Caco-2 (cell line): ENCODE measurements around the gene COX20. TPM values are rescaled to one million over a fixed set of nuclear protein-coding genes. Genes with fewer than 3 reads are reported as not detected.

ENCODE experiments used
- BruUV-seq: library from RNA; stranded (reverse); fragments of 400-500 nt; replicated peaks from 2 replicates; lab custom pipeline; 2021; lab: Mats Ljungman, UMichigan
- CTCF ChIA-PET: fragments of 300-600 bp; sonication (Branson Sonifier 250); formaldehyde crosslinking; loops from one replicate; lab custom pipeline; 2022; ENCODE audit warnings: antibody characterized with exemption; lab: Charles Lee
- POLR2A ChIA-PET: fragments of 300-600 bp; sonication (Branson Sonifier 250); formaldehyde crosslinking; loops from one replicate; lab custom pipeline; 2022; ENCODE audit warnings: antibody characterized with exemption; lab: Charles Lee
- DNase-seq, 2 experiments: peaks; one replicate each; pipeline versions ENCODE4 v3.0.0 to v3.0.0-alpha.2; 2020 to 2022
- H3K27me3 ChIP-seq: replicated peaks from 2 replicates; pipeline ENCODE4 v1.6.0; 2011; ENCODE audit warnings: low read length; ENCODE audit not compliant: control insufficient read depth, insufficient read depth
- H3K36me3 ChIP-seq: 2 replicates; pipeline ENCODE4 v1.5.1; 2011; ENCODE audit warnings: low read length; ENCODE audit not compliant: control insufficient read depth, insufficient read depth
- H3K4me1 ChIP-seq: fragments of 250-450 bp; sonication (Bioruptor Pico); 2 replicates; pipeline ENCODE4 v1.5.1; 2020; ENCODE audit warnings: mild to moderate bottlenecking
- H3K4me3 ChIP-seq: 2 replicates; pipeline ENCODE4 v1.5.1; 2011; ENCODE audit warnings: low read depth, mild to moderate bottlenecking, control low read depth, low read length
- H3K9me3 ChIP-seq: fragments of 250-450 bp; sonication (Bioruptor Pico); 2 replicates; pipeline ENCODE4 v1.5.1; 2020; ENCODE audit warnings: mild to moderate bottlenecking, moderate library complexity
- H3K27ac Mint-ChIP-seq: one replicate; pipeline ENCODE4 v1.8.0; 2022; ENCODE audit warnings: mixed read lengths; ENCODE audit not compliant: unreplicated experiment
- H3K27me3 Mint-ChIP-seq: one replicate; pipeline ENCODE4 v1.8.0; 2022; ENCODE audit warnings: mixed read lengths; ENCODE audit not compliant: insufficient read depth, unreplicated experiment
- H3K36me3 Mint-ChIP-seq: one replicate; pipeline ENCODE4 v1.8.0; 2022; ENCODE audit warnings: mild to moderate bottlenecking, mixed read lengths; ENCODE audit not compliant: insufficient read depth, unreplicated experiment
- H3K4me1 Mint-ChIP-seq: one replicate; pipeline ENCODE4 v1.8.0; 2022; ENCODE audit warnings: low read depth, mixed read lengths; ENCODE audit not compliant: unreplicated experiment
- H3K4me3 Mint-ChIP-seq: one replicate; pipeline ENCODE4 v1.8.0; 2022; ENCODE audit warnings: mild to moderate bottlenecking, moderate library complexity, mixed read lengths; ENCODE audit not compliant: unreplicated experiment
- H3K9me3 Mint-ChIP-seq: one replicate; pipeline ENCODE4 v1.8.0; 2022; ENCODE audit warnings: mixed read lengths; ENCODE audit not compliant: unreplicated experiment
- CTCF ChIP-seq, 2 experiments: fragments of 200-600 bp in 1 of 2; IDR thresholded peaks; 1 replicate in 1 of 2; 2 replicates in 1 of 2; pipeline versions ENCODE4 v1.5.1 to v1.8.0; 2011 to 2022; ENCODE audit warnings: antibody characterized with exemption in 1 of 2, control low read depth in 1 of 2, inconsistent platforms in 1 of 2, low read depth in 1 of 2, low read length in 1 of 2, mild to moderate bottlenecking in 1 of 2, moderate library complexity in 1 of 2; ENCODE audit not compliant: insufficient read depth in 1 of 2, severe bottlenecking in 1 of 2, unreplicated experiment in 1 of 2
- intact Hi-C: fragments of 100-400 bp; cut with micrococcal nuclease; formaldehyde crosslinking; loops from one replicate; pipeline ENCODE4 v1.10.0; 2022; ENCODE audit not compliant: unreplicated experiment
- total RNA-seq: library from RNA; stranded (reverse); gene quantifications from 2 replicates; pipeline ENCODE4 v1.2.3, GENCODE V29; 2022

The COX20 gene
- total RNA-seq, 1 experiment from 2014 or later, result 68.0 TPM

GRCh38 chr1:244796719-244797406 lies 38.6 kb upstream of the COX20 start:
- CTCF ChIA-PET, result interaction anchor here (0.5 to 1.2 kb wide), 7 partner anchors 12 to 453 kb away, joined by 3 to 20 read pairs (median 3); no protein-coding TSS in a partner anchor
- BruUV-seq, result no TSS peak
- intact Hi-C loops, result loop anchor here (1.0 to 10.0 kb wide), 4 partner anchors 82 to 342 kb away; partner anchors contain the start of gene ADSS2

GRCh38 chr1:244800821-244801220 lies 34.6 kb upstream of the COX20 start:
- no TSS peak for BruUV-seq
- H3K4me3 ChIP-seq, result no peak overlapping the region
- no peaks in the 10 kb centered on the region for H3K9me3 ChIP-seq
- no peaks in the 10 kb centered on the region for H3K9me3 Mint-ChIP-seq
- intact Hi-C loops, result no loop called here
- no peaks in the 10 kb centered on the region for H3K27me3 Mint-ChIP-seq
- CTCF ChIA-PET, result interaction anchor here (0.6 to 1.8 kb wide), 2 partner anchors 16 to 217 kb away, joined by 3 to 6 read pairs; no protein-coding TSS in a partner anchor
- POLR2A ChIA-PET, result no interaction called here
- H3K4me3 Mint-ChIP-seq, result no peak overlapping the region
- H3K4me1 Mint-ChIP-seq, result peaks cover 12% of the 10 kb centered on the region
- H3K27me3 ChIP-seq, result no peaks in the 10 kb centered on the region
- H3K36me3 Mint-ChIP-seq, result peaks cover 4% of the 10 kb centered on the region
- H3K27ac Mint-ChIP-seq, result no peak overlapping the region
- H3K4me1 ChIP-seq, result peaks cover 15% of the 10 kb centered on the region
- TF ChIP-seq CTCF (IDR thresholded peaks at IDR 0.05; ENCODE audit: insufficient read depth in 1 of 2, low read depth in 1 of 2, low read length in 1 of 2, severe bottlenecking in 1 of 2, unreplicated experiment in 1 of 2), result no peak
- no peak for DNase-seq
- H3K36me3 ChIP-seq, result no peaks in the 10 kb centered on the region

More at GRCh38 chr1:244796719-244797406, 38.6 kb upstream of the COX20 start:
- H3K4me3 ChIP-seq, result no peak overlapping the region
- H3K9me3 ChIP-seq, result no peaks in the 10 kb centered on the region
- Mint-ChIP-seq H3K27me3 (no peaks in the 10 kb centered on the region), H3K4me3 (no peak overlapping the region), H3K9me3 (no peaks in the 10 kb centered on the region), H3K36me3 (peaks cover 2% of the 10 kb centered on the region), H3K27ac (no peak overlapping the region), H3K4me1 (peaks cover 9% of the 10 kb centered on the region)
- no peaks in the 10 kb centered on the region for H3K27me3 ChIP-seq
- H3K36me3 ChIP-seq, result no peaks in the 10 kb centered on the region
- peaks cover 3% of the 10 kb centered on the region for H3K4me1 ChIP-seq
- peak; percentile 76 to 86 for TF ChIP-seq CTCF (IDR thresholded peaks at IDR 0.05; ENCODE audit: insufficient read depth in 1 of 2, low read depth in 1 of 2, low read length in 1 of 2, severe bottlenecking in 1 of 2, unreplicated experiment in 1 of 2)
- peak; percentile 63 to 74 for DNase-seq
- POLR2A ChIA-PET, result interaction anchor here (0.6 kb wide), 1 partner anchor 91 kb away, joined by 8 read pairs; no protein-coding TSS in a partner anchor

- peak; percentile 35 to 38 for TF ChIP-seq CTCF (IDR thresholded peaks at IDR 0.05; ENCODE audit: insufficient read depth in 1 of 2, low read depth in 1 of 2, low read length in 1 of 2, severe bottlenecking in 1 of 2, unreplicated experiment in 1 of 2)
- Mint-ChIP-seq H3K9me3 (no peaks in the 10 kb centered on the region), H3K27ac (no peak overlapping the region), H3K36me3 (peaks cover 4% of the 10 kb centered on the region), H3K4me3 (no peak overlapping the region), H3K27me3 (no peaks in the 10 kb centered on the region), H3K4me1 (peaks cover 12% of the 10 kb centered on the region)
- POLR2A ChIA-PET, result no interaction called here
- Histone ChIP-seq H3K9me3 (no peaks in the 10 kb centered on the region), H3K4me3 (no peak overlapping the region), H3K27me3 (no peaks in the 10 kb centered on the region), H3K4me1 (peaks cover 15% of the 10 kb centered on the region), H3K36me3 (no peaks in the 10 kb centered on the region)
- DNase-seq, result peak in 1 of 2 experiments; percentile 15
- no TSS peak for BruUV-seq
- intact Hi-C loops, result no loop called here
- CTCF ChIA-PET, result interaction anchor here (0.6 to 1.8 kb wide), 2 partner anchors 16 to 217 kb away, joined by 3 to 6 read pairs; no protein-coding TSS in a partner anchor
Measured at GRCh38 chr1:244801246-244801645, 34.2 kb upstream of the COX20 start.
